ENCODE measurements around the gene PRSS36.
"Not testable (repeated sequence)": the region's sequence is repeated elsewhere in the genome, so short reads cannot be mapped to it uniquely, and the experiment has no call there.

Gene PRSS36

GRCh38 chr16:31183432-31184428 is 33.9 kb upstream of the PRSS36 start:
- DNase-seq: no peak

- DNase-seq: no peak
Observed at GRCh38 chr16:31182391-31182790, 32.5 kb upstream of the PRSS36 start.

GRCh38 chr16:31181102-31181830 is 31.4 kb upstream of the PRSS36 start:
- peak; percentile 30 for DNase-seq

GRCh38 chr16:31179747-31180459 is 30.0 kb upstream of the PRSS36 start, which contains the start of gene FUS:
TSS of gene FUS (plus strand) at chr16:31180139. CDS start at chr16:31180215, 76 bp downstream.
- DNase-seq: peak; percentile 85

GRCh38 chr16:31179219-31179746 is 29.4 kb upstream of the PRSS36 start:
- no peak for DNase-seq

- no peak for DNase-seq
Observed at GRCh38 chr16:31177136-31177535, 27.3 kb upstream of the PRSS36 start.

GRCh38 chr16:31170048-31170447 is 20.2 kb upstream of the PRSS36 start:
- not testable (repeated sequence) for DNase-seq

GRCh38 chr16:31168848-31169247 is 19.0 kb upstream of the PRSS36 start:
- DNase-seq: no peak

- DNase-seq: no peak
Observed at GRCh38 chr16:31167315-31167714, 17.4 kb upstream of the PRSS36 start.

- DNase-seq: no peak
Observed at GRCh38 chr16:31157136-31157535, 7.3 kb upstream of the PRSS36 start.

GRCh38 chr16:31150976-31151375 is 1.1 kb upstream of the PRSS36 start:
- DNase-seq: not testable (repeated sequence)

GRCh38 chr16:31149332-31149731 is 534 bp downstream of the PRSS36 start:
- no peak for DNase-seq

GRCh38 chr16:31148896-31149295 is 970 bp downstream of the PRSS36 start:
- no peak for DNase-seq

GRCh38 chr16:31148281-31148728 is 1.6 kb downstream of the PRSS36 start:
- no peak for DNase-seq

- DNase-seq: no peak
Observed at GRCh38 chr16:31147574-31147973, 2.3 kb downstream of the PRSS36 start.

- DNase-seq: no peak
Observed at GRCh38 chr16:31145398-31145990, 4.4 kb downstream of the PRSS36 start.

- not testable (repeated sequence) for DNase-seq
Observed at GRCh38 chr16:31144418-31144817, 5.4 kb downstream of the PRSS36 start.

- DNase-seq: no peak
Observed at GRCh38 chr16:31143694-31144148, 6.1 kb downstream of the PRSS36 start.

- DNase-seq: no peak
Observed at GRCh38 chr16:31143011-31143693, 6.7 kb downstream of the PRSS36 start.

GRCh38 chr16:31142109-31143010 is 7.5 kb downstream of the PRSS36 start:
- DNase-seq: peak; percentile 99
